ENCODE measurements around the gene SEZ6L.

SEZ6L gene

GRCh38 chr22:26348810-26349526 lies 179.7 kb downstream of the SEZ6L start:
- Histone ChIP-seq H3K9me3 (ENCODE audit: severe bottlenecking) (no peaks in the 10 kb centered on the region), H3K4me3 (ENCODE audit: severe bottlenecking) (no peak overlapping the region), H3K27ac (ENCODE audit: poor library complexity, severe bottlenecking) (no peak overlapping the region), H3K27me3 (ENCODE audit: insufficient read depth, poor library complexity, severe bottlenecking) (peaks cover 9% of the 10 kb centered on the region), H3K4me1 (ENCODE audit: insufficient read depth, poor library complexity, severe bottlenecking) (no peaks in the 10 kb centered on the region), H3K36me3 (ENCODE audit: low read depth) (no peaks in the 10 kb centered on the region)
- ATAC-seq (ENCODE audit: low read depth), result no peak
- TF ChIP-seq CTCF (IDR thresholded peaks at IDR 0.05; ENCODE audit: poor library complexity, severe bottlenecking), result no peak
- DNase-seq (ENCODE audit: low spot score), result no peak

- Histone ChIP-seq H3K27ac (ENCODE audit: poor library complexity, severe bottlenecking) (no peak overlapping the region), H3K9me3 (ENCODE audit: severe bottlenecking) (no peaks in the 10 kb centered on the region), H3K4me1 (ENCODE audit: insufficient read depth, poor library complexity, severe bottlenecking) (no peaks in the 10 kb centered on the region), H3K36me3 (ENCODE audit: low read depth) (no peaks in the 10 kb centered on the region), H3K4me3 (ENCODE audit: severe bottlenecking) (no peak overlapping the region), H3K27me3 (ENCODE audit: insufficient read depth, poor library complexity, severe bottlenecking) (no peaks in the 10 kb centered on the region)
- no peak for TF ChIP-seq CTCF (IDR thresholded peaks at IDR 0.05; ENCODE audit: poor library complexity, severe bottlenecking)
- ATAC-seq (ENCODE audit: low read depth), result no peak
- no peak for DNase-seq (ENCODE audit: low spot score)
Observed at GRCh38 chr22:26354707-26355106, 185.4 kb downstream of the SEZ6L start.

GRCh38 chr22:26357281-26357680 lies 188.0 kb downstream of the SEZ6L start:
- TF ChIP-seq CTCF (IDR thresholded peaks at IDR 0.05; ENCODE audit: poor library complexity, severe bottlenecking), result no peak

GRCh38 chr22:26357813-26358212 lies 188.6 kb downstream of the SEZ6L start:
- Histone ChIP-seq H3K27me3 (ENCODE audit: insufficient read depth, poor library complexity, severe bottlenecking) (no peaks in the 10 kb centered on the region), H3K4me1 (ENCODE audit: insufficient read depth, poor library complexity, severe bottlenecking) (no peaks in the 10 kb centered on the region), H3K36me3 (ENCODE audit: low read depth) (no peaks in the 10 kb centered on the region), H3K9me3 (ENCODE audit: severe bottlenecking) (no peaks in the 10 kb centered on the region), H3K27ac (ENCODE audit: poor library complexity, severe bottlenecking) (no peak overlapping the region), H3K4me3 (ENCODE audit: severe bottlenecking) (no peak overlapping the region)
- TF ChIP-seq CTCF (IDR thresholded peaks at IDR 0.05; ENCODE audit: poor library complexity, severe bottlenecking), result no peak
- no peak for ATAC-seq (ENCODE audit: low read depth)
- DNase-seq (ENCODE audit: low spot score), result no peak

More at GRCh38 chr22:26357281-26357680, 188.0 kb downstream of the SEZ6L start:
- H3K36me3 ChIP-seq (ENCODE audit: low read depth), result no peaks in the 10 kb centered on the region
- H3K4me3 ChIP-seq (ENCODE audit: severe bottlenecking), result no peak overlapping the region
- ATAC-seq (ENCODE audit: low read depth) (no peak), DNase-seq (ENCODE audit: low spot score) (no peak)
- no peaks in the 10 kb centered on the region for H3K27me3 ChIP-seq (ENCODE audit: insufficient read depth, poor library complexity, severe bottlenecking)
- no peaks in the 10 kb centered on the region for H3K9me3 ChIP-seq (ENCODE audit: severe bottlenecking)
- H3K4me1 ChIP-seq (ENCODE audit: insufficient read depth, poor library complexity, severe bottlenecking), result no peaks in the 10 kb centered on the region
- H3K27ac ChIP-seq (ENCODE audit: poor library complexity, severe bottlenecking), result no peak overlapping the region

GRCh38 chr22:26359156-26359555 lies 189.9 kb downstream of the SEZ6L start:
- Histone ChIP-seq H3K4me3 (ENCODE audit: severe bottlenecking) (no peak overlapping the region), H3K4me1 (ENCODE audit: insufficient read depth, poor library complexity, severe bottlenecking) (no peaks in the 10 kb centered on the region), H3K9me3 (ENCODE audit: severe bottlenecking) (no peaks in the 10 kb centered on the region), H3K27ac (ENCODE audit: poor library complexity, severe bottlenecking) (no peak overlapping the region), H3K27me3 (ENCODE audit: insufficient read depth, poor library complexity, severe bottlenecking) (no peaks in the 10 kb centered on the region), H3K36me3 (ENCODE audit: low read depth) (no peaks in the 10 kb centered on the region)
- DNase-seq (ENCODE audit: low spot score) (no peak), ATAC-seq (ENCODE audit: low read depth) (no peak)
- TF ChIP-seq CTCF (IDR thresholded peaks at IDR 0.05; ENCODE audit: poor library complexity, severe bottlenecking), result no peak
